Smooth muscle cell (in vitro differentiated cells): ENCODE data around the gene ATP7A. TPM values are rescaled to one million over a fixed set of nuclear protein-coding genes. Genes with fewer than 3 reads are reported as not detected.
"Not testable (repeated sequence)": the region's sequence is repeated elsewhere in the genome, so short reads cannot be mapped to it uniquely, and the experiment has no call there.

ENCODE experiments used
- DNase-seq: peaks from one replicate; lab custom pipeline; 2025; ENCODE audit not compliant: unreplicated experiment; lab: John Stamatoyannopoulos, UW
- H2AFZ ChIP-seq: fragments of 200-600 bp; sonication (generic); 2 replicates; pipeline ENCODE4 v1.6.0; 2016; ENCODE audit warnings: antibody characterized with exemption, low read depth, mild to moderate bottlenecking
- H3F3A ChIP-seq: fragments of 200-600 bp; sonication (generic); 2 replicates; pipeline ENCODE4 v1.6.0; 2017; ENCODE audit warnings: antibody characterized with exemption, low read depth
- H3K27ac ChIP-seq: fragments of 200-600 bp; sonication (generic); 2 replicates; pipeline ENCODE4 v1.5.1; 2016; ENCODE audit warnings: low read depth, mild to moderate bottlenecking
- H3K27me3 ChIP-seq: fragments of 200-600 bp; sonication (generic); 2 replicates; pipeline ENCODE4 v1.6.1; 2016; ENCODE audit warnings: low read depth, mild to moderate bottlenecking
- H3K36me3 ChIP-seq: fragments of 200-600 bp; sonication (generic); 2 replicates; pipeline ENCODE4 v1.5.1; 2016; ENCODE audit warnings: low read depth
- H3K4me1 ChIP-seq: fragments of 200-600 bp; sonication (generic); 2 replicates; pipeline ENCODE4 v1.5.1; 2016; ENCODE audit warnings: low read depth
- H3K4me2 ChIP-seq: fragments of 200-600 bp; sonication (generic); 2 replicates; pipeline ENCODE4 v1.6.0; 2016; ENCODE audit warnings: mild to moderate bottlenecking
- H3K4me3 ChIP-seq: fragments of 200-600 bp; sonication (generic); 2 replicates; pipeline ENCODE4 v1.5.1; 2016; ENCODE audit warnings: mild to moderate bottlenecking
- H3K79me2 ChIP-seq: fragments of 200-600 bp; sonication (generic); 2 replicates; pipeline ENCODE4 v1.6.0; 2016; ENCODE audit warnings: low read depth, mild to moderate bottlenecking
- H3K9ac ChIP-seq: fragments of 200-600 bp; sonication (generic); 2 replicates; pipeline ENCODE4 v1.6.0; 2016; ENCODE audit warnings: low read depth
- H3K9me3 ChIP-seq: fragments of 200-600 bp; sonication (generic); replicated peaks from 2 replicates; pipeline ENCODE4 v1.5.1; 2016; ENCODE audit warnings: low read depth
- H4K20me1 ChIP-seq: fragments of 200-600 bp; sonication (generic); 2 replicates; pipeline ENCODE4 v1.6.0; 2016; ENCODE audit warnings: low read depth
- WGBS: methylation state at CpG from one replicate; pipeline ENCODE4 v1.1.7; 2016; ENCODE audit warnings: low lambda C conversion rate; 5-methylcytosine and 5-hydroxymethylcytosine counted together
- polyA plus RNA-seq: library from polyadenylated mRNA; unstranded; fragments of >200 nt; fragmentation: Nextera tagmentation; extraction: Ambion mirVana; gene quantifications from 2 replicates; pipeline ENCODE4 v1.2.1, GENCODE V29; 2016
- small RNA-seq: library from RNA; depleted of rRNA; stranded (forward); fragments of <200 nt; gene quantifications from one replicate; pipeline ENCODE3, GENCODE V24; 2014
- total RNA-seq: library from RNA; depleted of rRNA; stranded (reverse); fragments of >200 nt; gene quantifications from 2 replicates; pipeline ENCODE4 v1.2.3, GENCODE V29; 2014
- TF ChIP-seq, protein P1 (sequence below): fragments of 200-600 bp; sonication (generic); IDR thresholded peaks from 2 replicates; pipeline ENCODE4 v1.5.1; 2017; ENCODE audit warnings: borderline replicate concordance, mild to moderate bottlenecking, antibody characterized with exemption; ENCODE audit not compliant: insufficient read depth, poor library complexity, severe bottlenecking

ATP7A gene
- total and polyA plus RNA-seq, 2 experiments from 2014 or later: 7.2 to 20.5 TPM

DNA sequence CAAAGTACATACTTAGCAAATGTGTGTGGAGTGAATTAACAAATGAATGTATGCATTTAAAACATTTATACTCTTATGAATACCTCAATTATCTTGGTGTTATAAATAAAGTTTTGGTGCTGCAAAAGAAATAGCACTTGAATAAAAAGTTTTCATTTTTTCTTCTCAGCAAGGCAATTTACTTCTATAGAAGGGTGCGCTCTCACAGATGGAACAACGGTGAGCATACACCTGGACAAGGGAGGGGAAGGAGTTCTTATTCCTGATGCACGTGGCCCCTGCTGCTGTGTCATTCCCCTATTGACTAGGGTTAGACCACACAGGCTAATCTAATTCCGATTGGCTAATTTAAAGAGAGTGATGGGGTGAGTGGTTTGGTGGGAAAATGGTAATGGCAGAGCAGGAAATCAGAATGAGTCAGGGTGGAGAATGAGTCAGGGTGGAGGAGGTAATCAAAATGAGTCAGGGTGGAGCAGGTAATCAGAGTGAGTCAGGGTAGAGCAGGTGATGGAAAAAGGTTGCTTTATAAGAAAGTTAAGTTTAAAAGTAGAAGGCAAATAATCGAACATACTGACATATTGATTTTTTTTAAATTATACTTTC lies 165.4 kb downstream of the ATP7A start:
- Histone ChIP-seq H4K20me1 (no peaks in the 10 kb centered on the region), H3F3A (no peaks in the 10 kb centered on the region), H3K4me3 (no peak overlapping the region), H3K36me3 (no peaks in the 10 kb centered on the region), H3K4me2 (no peak overlapping the region), H2AFZ (no peak overlapping the region), H3K9ac (no peak overlapping the region), H3K27me3 (no peaks in the 10 kb centered on the region), H3K27ac (no peak overlapping the region), H3K9me3 (no peaks in the 10 kb centered on the region), H3K4me1 (no peaks in the 10 kb centered on the region), H3K79me2 (no peaks in the 10 kb centered on the region)
- no peak for DNase-seq
- 79% methylated on average over 5 of the region's 5 CpGs for WGBS
- TF ChIP-seq, protein P1, sequence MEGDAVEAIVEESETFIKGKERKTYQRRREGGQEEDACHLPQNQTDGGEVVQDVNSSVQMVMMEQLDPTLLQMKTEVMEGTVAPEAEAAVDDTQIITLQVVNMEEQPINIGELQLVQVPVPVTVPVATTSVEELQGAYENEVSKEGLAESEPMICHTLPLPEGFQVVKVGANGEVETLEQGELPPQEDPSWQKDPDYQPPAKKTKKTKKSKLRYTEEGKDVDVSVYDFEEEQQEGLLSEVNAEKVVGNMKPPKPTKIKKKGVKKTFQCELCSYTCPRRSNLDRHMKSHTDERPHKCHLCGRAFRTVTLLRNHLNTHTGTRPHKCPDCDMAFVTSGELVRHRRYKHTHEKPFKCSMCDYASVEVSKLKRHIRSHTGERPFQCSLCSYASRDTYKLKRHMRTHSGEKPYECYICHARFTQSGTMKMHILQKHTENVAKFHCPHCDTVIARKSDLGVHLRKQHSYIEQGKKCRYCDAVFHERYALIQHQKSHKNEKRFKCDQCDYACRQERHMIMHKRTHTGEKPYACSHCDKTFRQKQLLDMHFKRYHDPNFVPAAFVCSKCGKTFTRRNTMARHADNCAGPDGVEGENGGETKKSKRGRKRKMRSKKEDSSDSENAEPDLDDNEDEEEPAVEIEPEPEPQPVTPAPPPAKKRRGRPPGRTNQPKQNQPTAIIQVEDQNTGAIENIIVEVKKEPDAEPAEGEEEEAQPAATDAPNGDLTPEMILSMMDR: no peak

DNA sequence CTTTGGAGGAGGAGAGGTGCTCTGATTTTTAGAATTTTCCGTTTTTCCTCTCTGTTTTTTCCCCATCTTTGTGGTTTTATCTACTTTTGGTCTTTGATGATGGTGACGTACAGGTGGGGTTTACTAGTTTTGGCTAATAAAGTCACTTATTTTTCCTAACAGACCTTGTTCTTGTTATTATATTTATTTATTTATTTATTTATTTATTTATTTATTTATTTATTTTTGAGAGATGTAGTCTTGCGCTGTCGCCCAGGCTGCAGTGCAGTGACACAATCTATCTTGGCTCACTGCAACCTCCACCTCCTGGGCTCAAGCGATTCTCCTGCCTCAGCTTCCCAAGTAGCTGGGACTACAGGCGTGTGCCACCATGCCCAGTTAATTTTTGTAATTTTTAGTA lies 170.9 kb downstream of the ATP7A start:
- H3K4me2 ChIP-seq, H3K4me1 ChIP-seq, H3K27ac ChIP-seq, H3K27me3 ChIP-seq, H3K9me3 ChIP-seq, H4K20me1 ChIP-seq, H3K4me3 ChIP-seq, H3K9ac ChIP-seq, H3F3A ChIP-seq, DNase-seq, H2AFZ ChIP-seq, H3K36me3 ChIP-seq, H3K79me2 ChIP-seq: not testable (repeated sequence)
- WGBS: 87% methylated on average over 6 of the region's 6 CpGs

DNA sequence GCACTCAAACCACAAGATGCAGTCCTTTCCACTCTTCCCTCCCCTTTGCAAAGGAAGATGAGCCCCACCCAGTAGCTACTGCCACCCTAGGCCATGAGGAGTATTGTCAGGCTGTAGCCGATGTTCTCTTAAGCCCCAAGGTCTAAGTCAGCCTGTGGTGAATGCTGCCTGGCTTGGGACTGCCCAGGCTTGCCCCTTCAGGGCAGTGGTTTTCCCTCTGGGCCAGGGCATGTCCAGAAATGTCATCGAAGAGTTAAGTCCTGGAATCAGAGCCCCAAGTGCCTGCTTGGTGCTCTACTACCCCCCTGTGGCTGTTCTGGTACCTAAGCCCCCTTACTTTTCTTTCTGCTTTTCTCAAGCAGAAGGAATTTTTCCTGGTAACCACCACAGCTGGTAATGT lies 181.8 kb downstream of the ATP7A start:
- Histone ChIP-seq H3K27me3 (no peaks in the 10 kb centered on the region), H3K4me1 (no peaks in the 10 kb centered on the region), H3K9me3 (peaks cover 3% of the 10 kb centered on the region), H3K9ac (no peak overlapping the region), H3K4me3 (no peak overlapping the region), H3F3A (no peaks in the 10 kb centered on the region), H4K20me1 (no peaks in the 10 kb centered on the region), H2AFZ (no peak overlapping the region), H3K4me2 (no peak overlapping the region), H3K79me2 (no peaks in the 10 kb centered on the region), H3K36me3 (no peaks in the 10 kb centered on the region), H3K27ac (no peak overlapping the region)
- no peak for DNase-seq
- 43% methylated on average over 2 of the region's 2 CpGs for WGBS
- TF ChIP-seq, protein P1: peak; percentile 44

DNA sequence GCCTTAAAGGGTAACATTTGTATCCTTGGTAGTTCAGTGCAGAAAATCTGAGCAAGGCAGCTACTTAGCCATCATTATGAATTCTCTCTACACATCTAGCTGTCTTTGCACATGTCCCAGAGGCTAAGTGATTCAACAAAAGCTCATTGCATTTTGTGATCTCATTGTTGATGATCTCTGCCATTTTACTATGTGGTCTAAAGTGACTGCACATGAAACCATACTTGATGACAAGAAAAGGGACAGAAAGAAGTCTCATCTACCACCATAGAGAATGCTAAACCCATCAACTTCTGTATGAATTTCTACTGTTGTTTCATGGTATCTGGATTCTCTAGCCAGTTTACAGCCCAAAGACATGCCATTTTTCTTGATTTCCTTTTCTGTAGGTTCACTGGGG lies 187.6 kb downstream of the ATP7A start:
- Histone ChIP-seq H3K36me3 (no peaks in the 10 kb centered on the region), H4K20me1 (no peaks in the 10 kb centered on the region), H3K79me2 (no peaks in the 10 kb centered on the region), H3K4me3 (no peak overlapping the region), H2AFZ (no peak overlapping the region), H3K4me1 (no peaks in the 10 kb centered on the region), H3K9me3 (no peaks in the 10 kb centered on the region), H3K27ac (no peak overlapping the region), H3F3A (no peaks in the 10 kb centered on the region), H3K27me3 (no peaks in the 10 kb centered on the region), H3K4me2 (no peak overlapping the region), H3K9ac (no peak overlapping the region)
- DNase-seq: no peak
- TF ChIP-seq, protein P1: no peak

Small RNA genes lying within 50 kb of the gene (small RNA-seq; reads per million reads assigned to genes)
- gene RN7SL460P: not detected

Other genes with a start within 250 kb of the ATP7A start
- 79.2 and 115 TPM in 2 replicates for gene ATRX, start 124.5 kb upstream of the ATP7A start, total RNA-seq
- gene ATRX, start 124.5 kb upstream of the ATP7A start, polyA plus RNA-seq: 38.0 and 58.6 TPM in 2 replicates
- gene MAGT1, start 15.3 kb upstream of the ATP7A start, total RNA-seq: 122 and 129 TPM in 2 replicates
- 39.3 and 48.0 TPM in 2 replicates for gene MAGT1, start 15.3 kb upstream of the ATP7A start, polyA plus RNA-seq
- 503 and 535 TPM in 2 replicates for gene COX7B, start 11.2 kb upstream of the ATP7A start, total RNA-seq
- gene COX7B, start 11.2 kb upstream of the ATP7A start, polyA plus RNA-seq: 448 and 483 TPM in 2 replicates
- gene PGAM4, start 58.9 kb downstream of the ATP7A start, total RNA-seq: not detected in 2 replicates
- gene PGAM4, start 58.9 kb downstream of the ATP7A start, polyA plus RNA-seq: not detected in 2 replicates
- 460 and 608 TPM in 2 replicates for gene PGK1, start 193.6 kb downstream of the ATP7A start, total RNA-seq
- gene PGK1, start 193.6 kb downstream of the ATP7A start, polyA plus RNA-seq: 735 and 807 TPM in 2 replicates
- gene TAF9B, start 229.0 kb downstream of the ATP7A start, total RNA-seq: 27.7 and 28.8 TPM in 2 replicates
- 12.3 and 15.9 TPM in 2 replicates for gene TAF9B, start 229.0 kb downstream of the ATP7A start, polyA plus RNA-seq